NCI-H187 treated with DMSO at 0.1 percent for 48 hours (cell line): Measurements from ENCODE around the gene FAM9B.
"Not testable (repeated sequence)": the region's sequence is repeated elsewhere in the genome, so short reads cannot be mapped to it uniquely, and the experiment has no call there.

Experiments used
- DNase-seq: peaks from one replicate; lab custom pipeline; 2025; lab: John Stamatoyannopoulos, UW

FAM9B gene

DNA sequence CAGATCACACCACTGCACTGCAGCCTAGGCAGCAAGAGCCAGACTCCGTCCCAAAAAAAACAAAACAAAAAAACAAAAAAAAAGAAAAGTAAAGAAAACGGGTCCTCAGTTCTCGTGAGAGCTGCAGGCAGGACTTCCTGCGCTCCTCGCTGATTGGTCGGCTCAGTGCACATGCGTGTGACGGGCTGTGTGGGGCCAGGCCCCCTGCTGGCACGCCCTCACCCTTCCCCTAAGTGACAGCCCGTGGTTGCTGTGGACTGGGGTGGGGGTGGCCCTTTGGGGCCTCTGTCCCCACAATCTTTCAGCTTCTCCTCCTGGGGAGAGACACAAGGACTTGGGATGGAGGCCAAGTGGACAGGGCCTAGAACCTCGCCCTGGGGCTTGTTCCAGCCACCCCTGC is at the start of gene FAM9B:
Gene FAM9B, minus strand, starts transcription at position 139 of the 400 bp plus-strand sequence. CDS start 1,141 bp downstream, outside the sequence.
- DNase-seq: no peak

GRCh38 chrX:9081271-9081670 is 47.3 kb upstream of the FAM9B start:
- no peak for DNase-seq

GRCh38 chrX:9074326-9074725 is 40.4 kb upstream of the FAM9B start:
- DNase-seq: no peak

- no peak for DNase-seq
Measured at GRCh38 chrX:9072281-9072680, 38.4 kb upstream of the FAM9B start.

GRCh38 chrX:9071031-9071650 is 37.2 kb upstream of the FAM9B start:
- DNase-seq: no peak

- DNase-seq: no peak
Measured at GRCh38 chrX:9069573-9069972, 35.6 kb upstream of the FAM9B start.

DNA sequence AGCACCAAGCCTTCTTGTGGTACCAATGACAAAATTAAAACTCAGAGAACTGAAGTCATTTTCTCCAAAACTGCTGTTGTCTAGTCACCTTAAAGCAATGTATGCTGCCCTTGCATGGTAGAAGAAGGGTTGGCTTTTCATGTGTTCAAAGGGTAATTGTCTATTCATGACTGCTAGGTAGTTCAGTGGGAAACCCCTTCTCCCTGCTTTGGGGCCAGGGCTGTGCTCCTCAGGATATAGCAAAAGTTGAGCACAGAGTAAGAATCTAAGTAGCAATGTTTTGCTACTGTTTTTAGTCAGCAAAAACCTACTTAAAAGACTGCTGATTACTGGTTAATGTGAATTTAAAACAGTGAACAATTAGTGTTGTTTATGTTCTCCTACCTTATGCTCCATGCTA is 30.8 kb upstream of the FAM9B start:
- DNase-seq: no peak

DNA sequence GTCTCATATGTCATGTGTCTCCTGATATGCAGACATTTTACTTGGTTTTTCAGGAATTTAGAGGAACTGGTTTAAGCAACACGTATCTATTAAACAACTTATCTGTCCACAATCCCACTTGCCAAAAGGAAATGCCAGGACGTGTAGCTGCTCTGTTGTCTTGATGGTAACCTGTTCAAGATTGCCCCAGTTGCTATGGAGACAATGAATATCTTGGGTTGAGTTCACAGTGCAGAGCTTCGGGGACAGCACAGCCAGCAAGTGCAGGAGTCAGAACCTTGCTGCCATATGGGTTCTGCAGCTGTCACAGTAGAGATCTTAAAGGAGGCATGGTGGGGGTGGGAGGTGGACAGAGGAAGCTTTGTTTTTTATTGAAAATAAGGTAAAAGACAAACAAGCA is 28.7 kb upstream of the FAM9B start:
- no peak for DNase-seq

- DNase-seq: no peak
Measured at GRCh38 chrX:9055354-9055753, 21.4 kb upstream of the FAM9B start.

DNA sequence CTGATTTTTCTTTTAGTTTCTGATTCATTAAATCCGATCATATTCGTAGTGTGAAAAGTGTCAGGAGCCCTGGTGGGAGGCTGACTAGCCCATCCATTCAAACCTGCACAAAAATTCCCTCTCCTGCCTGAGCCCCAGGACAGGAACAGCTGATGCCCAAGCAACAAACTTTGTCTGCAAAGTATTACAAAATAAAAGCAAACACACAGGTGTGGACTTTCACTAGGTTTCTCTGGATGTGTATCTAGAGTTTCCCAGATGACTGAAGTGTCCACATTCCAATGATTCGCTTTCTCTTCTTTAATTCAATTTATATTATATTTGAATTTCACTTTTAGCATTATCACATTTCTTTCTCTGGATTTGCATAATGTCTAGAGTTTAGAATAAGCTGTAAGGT is 18.2 kb upstream of the FAM9B start:
- no peak for DNase-seq

DNA sequence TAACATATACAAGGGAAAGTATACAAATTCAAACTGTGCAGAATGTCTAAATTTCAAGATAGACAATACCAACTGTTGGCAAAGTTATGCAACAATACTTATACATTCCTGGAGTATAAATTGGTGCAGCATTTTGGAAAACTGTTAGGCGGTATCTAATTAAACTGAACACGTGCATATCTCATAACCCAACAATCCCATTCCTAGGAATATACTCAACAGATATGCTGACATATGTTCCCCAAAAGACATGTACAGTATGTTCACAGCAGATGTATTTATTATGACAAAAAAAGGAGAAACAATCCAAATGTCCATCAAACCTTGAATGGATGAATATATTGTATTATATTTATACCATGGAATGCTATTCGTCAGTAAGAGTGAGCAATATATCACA is 16.4 kb upstream of the FAM9B start:
- DNase-seq: no peak

DNA sequence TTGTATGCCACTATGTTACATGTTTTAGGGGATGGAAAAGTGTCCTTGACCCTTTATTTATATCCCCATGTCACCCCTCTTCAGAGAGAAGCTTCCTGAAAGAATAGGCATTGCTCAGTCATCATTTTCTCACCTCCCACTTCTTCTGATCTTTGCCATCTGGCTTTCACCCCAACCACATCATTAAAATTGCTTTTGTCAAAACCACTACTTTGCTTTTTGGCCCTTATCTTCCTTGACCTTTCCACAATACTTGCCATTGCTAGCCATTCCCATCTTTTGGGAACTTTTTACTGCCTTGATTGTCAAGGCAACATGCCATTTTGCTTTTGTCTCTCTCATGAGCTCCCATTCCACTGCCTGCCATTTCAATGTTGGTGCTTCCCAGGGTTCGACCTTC is 14.9 kb upstream of the FAM9B start:
- DNase-seq: no peak

GRCh38 chrX:9038244-9038643 is 4.3 kb upstream of the FAM9B start:
- no peak for DNase-seq

- no peak for DNase-seq
Measured at GRCh38 chrX:9037296-9037695, 3.4 kb upstream of the FAM9B start.

GRCh38 chrX:9033586-9033985 is 341 bp downstream of the FAM9B start:
- DNase-seq: no peak

DNA sequence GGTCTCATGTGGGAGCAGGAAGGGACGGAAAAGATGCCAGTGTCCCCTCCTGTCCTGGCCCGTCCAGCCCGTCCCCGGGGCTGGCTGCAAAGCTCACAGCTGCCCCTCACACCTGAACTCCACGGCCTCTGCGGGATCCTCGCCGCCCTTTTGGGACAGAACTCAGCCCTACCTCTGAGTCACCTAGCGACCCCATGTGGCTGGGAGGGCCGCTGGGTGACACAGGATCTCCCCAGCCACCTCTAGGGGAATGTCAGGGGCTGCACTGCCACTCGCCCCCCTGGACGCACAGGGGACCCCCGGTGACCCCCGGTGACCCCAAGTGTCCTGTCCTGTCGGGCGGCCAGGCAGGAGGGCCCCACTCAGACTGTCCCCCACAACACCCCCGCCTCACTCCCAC is 748 bp downstream of the FAM9B start:
- no peak for DNase-seq

DNA sequence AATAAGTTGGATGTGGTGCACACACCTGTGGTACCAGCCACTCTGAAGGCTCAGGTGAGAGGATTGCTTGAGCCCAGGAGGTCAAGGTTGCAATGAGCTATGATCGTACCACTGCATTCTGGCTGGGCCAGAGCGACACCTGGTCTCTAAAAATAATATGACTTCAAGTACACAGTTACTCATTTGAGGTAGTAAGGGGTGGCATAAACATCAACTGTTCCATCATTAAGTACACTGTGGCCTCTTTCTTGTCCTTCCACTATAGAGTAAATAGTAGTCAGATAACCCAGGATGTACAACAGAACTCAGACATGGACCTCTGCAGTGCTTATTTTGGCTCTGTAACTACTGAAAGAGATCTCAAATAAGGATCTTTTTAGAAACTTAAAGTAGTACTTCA is 10.6 kb downstream of the FAM9B start:
- no peak for DNase-seq

DNA sequence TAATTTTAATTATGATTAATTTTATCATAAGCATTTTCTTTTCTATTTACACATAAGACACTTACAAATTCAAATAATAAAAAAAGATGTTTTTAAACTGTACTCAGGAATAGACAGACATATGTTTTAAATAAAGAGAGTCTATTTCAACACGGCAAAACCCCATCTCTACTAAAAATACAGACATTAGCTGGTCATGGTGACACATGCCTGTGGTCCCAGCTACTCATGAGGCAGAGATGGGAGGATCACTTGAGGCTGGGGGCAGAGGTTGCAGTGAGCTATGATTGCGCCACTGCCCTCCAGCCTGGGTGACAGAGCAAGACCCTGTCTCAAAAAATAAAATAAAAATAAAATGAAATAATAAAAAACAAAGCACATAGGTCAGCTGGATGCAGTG is 14.8 kb downstream of the FAM9B start:
- DNase-seq: no peak

- DNase-seq: not testable (repeated sequence)
Measured at GRCh38 chrX:9018332-9018731, 15.6 kb downstream of the FAM9B start.

GRCh38 chrX:9003041-9003440 is 30.9 kb downstream of the FAM9B start:
- no peak for DNase-seq

DNA sequence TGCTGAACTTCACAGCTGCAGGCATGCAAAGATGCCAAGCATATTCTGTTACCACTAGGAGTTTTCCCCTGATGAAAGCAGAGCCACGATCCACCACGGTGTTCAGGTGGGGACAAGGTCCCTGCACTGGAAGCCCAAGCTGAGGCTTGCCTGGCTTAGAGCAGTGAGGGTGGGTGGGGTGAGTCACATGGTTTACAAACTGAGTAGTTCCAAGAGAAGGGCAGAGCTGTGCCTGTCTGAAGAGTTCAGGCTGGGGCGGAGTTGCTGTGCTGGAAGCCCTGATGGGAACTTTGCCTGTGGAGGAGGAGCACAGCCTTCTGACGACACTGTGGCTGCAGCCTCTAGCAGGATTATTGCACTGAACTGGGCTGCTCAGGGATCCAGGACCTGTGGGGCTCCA is 45.5 kb downstream of the FAM9B start:
- no peak for DNase-seq

DNA sequence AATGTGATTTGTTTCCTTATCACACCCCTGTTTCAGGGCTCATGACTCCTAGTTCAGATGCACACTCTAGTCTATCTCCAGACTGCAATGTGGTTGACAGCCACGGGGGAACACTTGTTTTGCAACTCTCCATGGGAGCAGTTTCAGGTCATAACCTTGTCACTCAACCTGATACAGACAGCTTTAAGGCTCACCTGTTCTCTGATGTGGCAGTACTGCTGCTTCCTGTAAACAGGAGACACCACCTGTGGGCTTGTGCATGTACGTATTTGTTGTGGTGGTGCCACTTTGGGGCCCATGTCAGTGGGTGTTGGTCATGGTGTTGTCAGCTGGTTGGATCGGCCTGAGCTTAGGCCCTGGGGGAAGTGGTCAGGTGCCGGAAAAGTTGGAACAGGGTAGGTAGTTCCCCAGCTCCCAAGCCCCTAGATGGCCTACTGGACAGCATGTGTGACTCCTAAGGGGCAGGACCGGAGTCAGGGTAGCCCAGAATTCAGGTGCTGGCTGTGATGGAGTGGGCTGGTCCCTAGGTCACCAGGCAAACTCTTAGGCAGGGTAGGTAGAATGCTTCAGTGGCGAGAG is 46.2 kb downstream of the FAM9B start:
- no peak for DNase-seq

DNA sequence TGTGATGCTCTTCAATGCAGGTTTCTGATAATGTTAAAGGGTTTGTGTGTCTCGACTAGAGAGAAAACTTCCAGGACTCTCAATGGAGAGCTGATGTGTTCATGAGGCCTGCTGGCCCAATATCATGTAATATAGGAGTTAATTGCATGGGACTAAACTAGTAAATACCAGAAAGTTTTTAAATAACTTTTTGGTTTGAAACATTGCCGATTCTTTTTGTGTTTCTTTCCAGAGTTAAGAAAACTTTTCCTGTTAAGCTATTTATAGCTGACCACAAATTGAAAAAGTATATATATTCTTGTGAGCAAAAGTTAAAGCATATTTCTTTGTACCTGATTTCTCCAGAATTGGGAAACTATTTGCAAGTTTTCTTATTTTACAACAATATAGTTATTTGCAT is 49.7 kb downstream of the FAM9B start:
- DNase-seq: no peak

DNA sequence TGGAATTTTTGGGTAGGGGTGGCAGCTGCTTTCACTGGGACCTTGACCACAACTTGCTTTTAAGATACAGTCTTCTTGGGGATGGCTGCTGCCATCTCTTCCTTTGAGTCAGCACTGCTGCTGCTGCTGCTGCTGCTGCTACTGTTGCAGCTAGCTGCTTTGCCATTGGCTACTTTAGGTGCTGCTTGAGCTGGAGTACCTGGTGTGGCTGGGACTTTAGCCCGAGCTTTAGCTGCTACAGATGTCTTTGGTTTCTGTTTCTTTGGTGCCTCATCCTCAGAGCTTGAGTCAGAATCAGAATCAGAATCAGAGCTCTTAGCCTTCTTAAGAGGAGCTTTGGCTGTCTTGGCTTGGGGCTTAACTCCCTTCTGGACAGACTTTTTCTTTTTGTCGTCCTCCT is 52.2 kb downstream of the FAM9B start:
- no peak for DNase-seq
